GM21447 (cell line): ENCODE measurements around the gene RSRC1.
"Not testable (repeated sequence)": the region's sequence is repeated elsewhere in the genome, so short reads cannot be mapped to it uniquely, and the experiment has no call there.

ENCODE experiments used
- ATAC-seq: cut with Tn5 transposase; IDR thresholded peaks from one replicate; pipeline ENCODE4 v1.9.1; 2021; ENCODE audit not compliant: unreplicated experiment

Gene RSRC1

DNA sequence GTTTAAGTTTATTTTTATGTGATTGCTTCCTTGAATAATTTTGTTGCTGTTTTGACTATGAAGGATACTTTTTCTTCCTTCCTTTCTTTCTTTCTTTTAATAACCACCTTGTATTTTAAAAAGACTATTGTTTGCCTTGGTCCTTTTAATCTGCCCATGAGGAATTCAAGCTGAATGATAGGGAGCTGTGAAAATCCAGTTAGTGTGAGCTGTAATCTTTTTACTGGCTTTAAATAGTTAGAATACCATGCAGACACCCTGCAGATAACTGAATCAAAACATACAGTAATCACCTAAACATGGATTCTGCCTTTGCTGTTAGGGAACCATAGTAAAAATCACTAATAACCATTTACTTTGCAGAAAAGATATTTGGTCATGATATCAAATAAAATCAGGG lies 110.7 kb downstream of the RSRC1 start:
- no peak for ATAC-seq

DNA sequence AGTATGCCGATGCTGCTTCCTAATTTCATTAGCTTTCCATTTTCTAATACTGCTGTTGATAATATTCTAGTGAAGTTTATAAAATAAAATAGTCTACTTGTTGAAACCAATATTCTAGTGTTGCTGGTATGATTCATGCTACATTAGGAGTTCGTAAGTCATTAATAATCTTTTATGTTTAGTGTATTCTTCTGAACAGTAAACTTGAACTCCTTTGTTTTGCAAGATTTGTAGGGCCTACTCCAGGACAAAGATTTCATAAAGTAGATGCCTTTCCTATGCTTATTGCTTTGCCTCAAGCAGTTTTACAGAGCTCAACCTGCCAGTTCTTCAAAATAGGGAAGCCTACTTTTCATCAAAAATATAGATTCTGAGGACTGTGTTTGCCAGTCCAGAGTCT lies 111.5 kb downstream of the RSRC1 start:
- no peak for ATAC-seq

DNA sequence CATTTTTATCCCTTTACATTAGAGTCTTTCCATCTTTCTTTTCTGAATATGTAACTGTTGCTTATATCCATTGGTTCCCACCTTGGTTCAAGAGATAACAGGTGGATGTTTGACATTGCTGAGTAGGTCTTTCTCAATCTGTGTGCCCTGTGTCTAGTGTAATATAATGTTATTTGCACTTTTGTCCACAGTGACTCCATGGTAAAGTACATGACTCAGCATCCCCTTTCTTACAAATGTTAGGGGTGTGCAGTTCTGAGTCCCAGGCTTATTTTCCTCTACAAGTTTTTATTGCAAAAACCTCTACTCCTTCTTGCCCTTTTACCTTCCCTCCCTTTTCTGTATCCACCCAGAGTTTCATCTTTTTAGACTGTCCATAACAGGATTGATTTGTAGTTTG lies 116.5 kb downstream of the RSRC1 start:
- ATAC-seq, result no peak

DNA sequence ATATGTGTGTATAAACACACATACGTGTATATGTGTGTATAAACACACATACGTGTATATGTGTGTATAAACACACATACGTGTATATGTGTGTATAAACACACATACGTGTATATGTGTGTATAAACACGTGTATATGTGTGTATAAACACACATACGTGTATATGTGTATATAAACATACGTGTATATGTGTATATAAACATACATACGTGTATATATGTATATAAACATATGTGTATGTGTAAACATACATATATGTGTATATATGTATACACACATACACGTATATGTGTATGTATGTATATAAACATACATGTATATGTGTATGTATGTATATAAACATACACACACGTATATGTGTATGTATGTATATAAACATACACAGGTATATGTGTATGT lies 119.1 kb downstream of the RSRC1 start:
- not testable (repeated sequence) for ATAC-seq

DNA sequence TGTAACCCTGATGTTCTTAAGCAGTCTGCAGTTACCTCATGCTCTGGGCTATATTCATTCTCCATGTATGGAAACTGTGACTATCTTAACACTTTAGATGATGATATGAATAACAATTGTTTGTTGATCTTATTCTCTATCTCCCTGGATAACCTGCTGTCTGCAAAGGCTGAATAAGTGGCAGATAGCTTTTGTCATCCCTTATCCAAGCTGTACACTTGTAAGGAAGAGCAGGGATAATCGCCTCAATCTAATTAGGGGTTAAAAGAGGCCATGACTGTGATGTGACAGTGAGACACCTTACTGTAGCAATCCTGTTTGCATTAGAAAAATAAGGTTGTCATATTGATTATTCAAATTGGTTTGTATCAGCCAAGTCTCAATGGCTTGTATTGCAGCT lies 123.9 kb downstream of the RSRC1 start:
- no peak for ATAC-seq

DNA sequence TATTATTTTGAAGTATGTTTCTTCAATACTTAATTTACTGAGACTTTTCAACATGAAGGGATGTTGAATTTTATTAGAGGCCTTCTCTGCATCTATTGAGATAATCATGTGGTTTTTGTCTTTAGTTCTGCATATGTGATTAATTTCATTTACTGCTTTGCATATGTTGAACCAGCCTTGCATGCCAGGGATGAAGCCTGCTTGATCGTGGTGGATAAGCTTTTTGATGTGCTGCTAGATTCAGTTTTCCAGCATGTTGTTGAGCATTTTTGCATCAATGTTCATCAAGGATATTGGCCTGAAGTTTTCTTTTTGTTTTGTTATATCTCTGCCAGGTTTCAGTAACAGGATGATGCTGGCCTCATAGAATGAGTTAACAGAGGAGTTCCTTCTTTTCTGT lies 134.4 kb downstream of the RSRC1 start:
- no peak for ATAC-seq

DNA sequence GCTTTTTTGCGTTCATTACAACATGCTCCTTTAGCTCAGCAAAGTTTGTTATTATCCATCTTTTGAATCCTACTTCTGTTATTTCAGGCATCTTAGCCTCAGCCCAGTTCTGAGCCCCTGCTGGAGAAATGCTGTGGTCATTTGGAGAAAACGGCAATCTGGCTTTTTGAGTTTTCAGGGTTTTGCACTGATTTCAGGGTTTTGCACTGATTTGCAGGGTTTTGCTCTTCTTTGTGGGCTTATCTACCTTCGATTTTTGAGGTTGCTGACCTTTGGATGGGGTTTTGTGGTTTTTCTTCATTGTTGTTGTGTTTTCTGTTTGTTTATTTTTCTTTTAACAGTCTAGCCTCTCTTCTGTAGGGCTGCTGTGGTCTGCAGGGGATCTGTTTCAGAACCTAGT lies 137.4 kb downstream of the RSRC1 start:
- ATAC-seq, result no peak

DNA sequence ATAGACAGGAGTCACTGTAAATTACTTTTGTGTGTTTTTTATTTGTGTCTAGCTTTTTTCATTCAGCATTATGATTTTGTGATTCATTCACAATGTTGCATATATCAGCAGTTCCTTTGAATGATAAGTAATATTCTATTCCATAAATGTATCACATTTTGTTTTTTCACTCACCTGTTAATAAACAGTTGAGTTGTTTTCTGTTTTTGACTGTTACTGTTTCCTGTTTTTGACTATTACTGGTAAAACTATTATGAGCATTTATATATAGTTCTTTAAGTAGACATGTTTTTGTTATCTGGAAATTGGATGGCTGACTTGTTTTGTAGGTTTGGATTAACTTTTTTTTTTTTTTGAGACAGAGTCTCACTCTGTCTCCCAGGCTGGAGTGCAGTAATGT lies 138.4 kb downstream of the RSRC1 start:
- no peak for ATAC-seq

DNA sequence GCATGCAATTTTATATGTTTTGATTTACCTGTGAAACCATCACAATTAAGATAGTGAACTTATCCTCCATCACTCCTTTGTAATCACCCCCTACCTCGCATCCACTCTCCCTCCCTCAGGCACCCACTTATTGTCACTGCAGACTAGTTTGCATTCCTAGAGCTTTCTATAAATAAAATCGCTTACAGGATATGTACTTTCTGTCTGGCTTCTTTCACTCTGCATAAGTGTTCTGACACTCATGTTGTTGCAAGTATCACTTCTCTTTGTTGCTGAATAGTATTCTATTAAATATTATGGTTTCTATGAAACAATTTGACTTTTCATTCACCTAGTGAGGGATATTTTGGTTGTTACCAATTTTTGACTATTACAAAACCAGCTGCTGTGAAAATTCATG lies 139.3 kb downstream of the RSRC1 start:
- peak; percentile 85 for ATAC-seq

DNA sequence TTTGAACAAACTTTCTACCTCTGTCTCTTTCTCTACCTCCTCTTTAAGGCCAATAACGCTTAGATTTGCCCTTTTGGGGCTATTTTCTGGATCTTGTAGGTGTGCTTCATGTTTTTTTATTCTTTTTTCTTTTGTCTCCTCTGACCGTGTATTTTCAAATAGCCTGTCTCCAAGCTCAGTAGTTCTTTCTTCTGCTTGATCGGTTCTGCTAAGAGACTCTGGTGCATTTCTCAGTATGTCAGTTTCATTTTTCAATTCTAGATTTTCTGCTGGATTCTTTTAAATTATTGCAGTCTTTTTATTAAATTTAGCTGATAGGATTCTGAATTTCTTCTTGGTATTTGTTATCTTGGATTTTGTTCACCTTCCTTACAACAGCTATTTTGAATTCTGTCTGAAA lies 148.7 kb downstream of the RSRC1 start:
- no peak for ATAC-seq

DNA sequence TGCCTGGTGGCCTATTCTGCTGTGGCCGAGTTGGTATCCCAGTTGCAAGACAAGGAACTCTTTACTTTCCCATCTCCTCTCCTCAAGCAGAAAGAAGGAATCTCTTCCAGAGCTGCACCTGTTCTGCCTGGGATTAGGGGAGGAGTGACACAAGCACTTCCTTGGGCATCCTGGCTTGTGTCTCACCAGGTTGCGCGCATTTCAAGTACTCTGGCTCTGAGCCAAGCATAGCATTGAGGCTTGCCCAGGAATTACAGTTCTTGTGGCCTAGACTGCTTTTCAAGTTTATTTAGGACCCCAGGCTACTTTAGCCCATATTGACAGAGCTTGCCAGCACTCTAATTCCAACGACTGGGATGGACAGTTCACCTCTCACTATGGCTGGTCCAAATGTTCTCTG lies 150.5 kb downstream of the RSRC1 start:
- ATAC-seq, result no peak

DNA sequence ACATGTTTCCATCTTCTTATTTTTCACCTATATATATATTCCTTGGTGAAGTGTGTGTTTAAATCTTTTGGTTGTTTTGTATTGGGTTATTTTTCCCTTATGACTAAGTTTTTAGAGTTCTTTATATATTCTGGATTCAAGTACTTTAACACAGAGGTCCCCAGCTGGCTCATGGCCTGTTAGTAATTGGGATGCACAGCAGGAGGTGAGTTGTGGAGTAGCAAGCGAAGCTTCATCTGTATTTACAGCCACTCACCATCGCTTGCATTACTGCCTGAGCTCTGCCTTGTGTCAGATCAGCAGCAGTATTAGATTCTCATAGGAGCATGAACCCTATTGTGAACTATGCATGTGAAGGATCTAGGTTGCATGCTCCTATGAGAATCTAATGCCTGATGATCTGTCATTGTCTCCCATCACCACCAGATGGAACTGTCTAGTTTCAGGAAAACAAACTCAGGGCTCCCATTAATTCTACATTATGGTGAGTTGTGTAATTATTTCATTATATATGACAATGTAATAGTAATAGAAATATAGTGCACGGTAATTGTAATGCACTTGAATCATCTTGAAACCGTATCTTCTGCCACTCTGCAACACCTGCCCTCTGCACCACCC lies 151.6 kb downstream of the RSRC1 start:
- ATAC-seq, result no peak

DNA sequence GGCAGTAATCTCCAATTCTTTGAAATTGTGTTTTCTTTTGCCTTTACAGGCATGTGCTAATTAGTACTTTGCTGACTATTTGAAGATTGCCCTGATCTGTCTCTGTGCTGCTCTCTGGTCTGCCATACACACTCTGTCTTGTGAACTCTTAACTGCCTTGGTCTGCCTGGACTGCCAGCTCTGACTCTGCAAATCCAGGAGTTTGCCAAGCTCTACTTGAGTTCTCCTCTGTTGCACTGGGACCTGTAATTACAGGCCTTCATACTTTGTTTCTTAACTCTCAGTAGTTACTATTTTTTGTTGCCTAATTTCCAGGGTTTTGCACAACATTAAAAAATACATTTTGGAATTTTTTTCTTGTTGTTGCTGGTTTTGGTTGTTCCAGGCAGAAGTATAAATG lies 155.0 kb downstream of the RSRC1 start:
- no peak for ATAC-seq

DNA sequence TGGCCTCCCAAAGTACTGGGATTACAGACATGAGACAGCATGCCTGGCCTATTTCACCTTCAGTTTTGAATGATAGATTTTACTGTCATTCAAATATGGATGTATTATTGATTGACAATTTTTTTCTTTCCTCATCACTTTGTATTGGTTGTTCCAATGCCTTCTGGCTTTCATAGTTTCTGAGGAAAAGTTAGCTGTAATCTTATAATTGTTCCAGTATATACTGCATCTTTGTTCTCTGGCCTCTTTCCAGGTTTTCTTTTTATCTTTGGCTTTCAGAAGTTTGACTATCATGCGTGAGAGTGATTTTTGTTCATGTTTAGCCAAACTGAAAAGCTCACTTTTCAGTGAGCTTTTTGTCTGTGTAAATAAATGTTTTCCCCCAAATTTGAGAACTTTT lies 157.1 kb downstream of the RSRC1 start:
- no peak for ATAC-seq

DNA sequence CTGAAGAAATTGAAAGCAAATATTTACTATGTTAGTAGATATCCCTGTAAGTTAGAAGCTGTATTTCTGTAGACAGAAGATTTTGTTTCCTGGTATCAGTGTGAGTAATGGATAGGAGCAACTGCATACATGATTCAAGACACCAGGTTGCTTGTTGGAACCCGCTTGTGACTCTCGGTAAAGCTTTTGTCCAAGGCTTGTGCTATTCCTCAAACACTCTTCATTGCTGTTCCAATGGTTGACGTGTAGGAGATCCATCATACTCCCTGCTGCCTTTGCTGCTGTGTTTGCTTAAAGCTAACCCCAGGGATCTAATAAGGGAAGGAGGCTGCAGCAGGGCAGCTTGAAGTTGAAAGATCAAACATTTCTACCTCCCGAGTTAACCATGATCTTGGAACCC lies 160.1 kb downstream of the RSRC1 start:
- ATAC-seq, result no peak

DNA sequence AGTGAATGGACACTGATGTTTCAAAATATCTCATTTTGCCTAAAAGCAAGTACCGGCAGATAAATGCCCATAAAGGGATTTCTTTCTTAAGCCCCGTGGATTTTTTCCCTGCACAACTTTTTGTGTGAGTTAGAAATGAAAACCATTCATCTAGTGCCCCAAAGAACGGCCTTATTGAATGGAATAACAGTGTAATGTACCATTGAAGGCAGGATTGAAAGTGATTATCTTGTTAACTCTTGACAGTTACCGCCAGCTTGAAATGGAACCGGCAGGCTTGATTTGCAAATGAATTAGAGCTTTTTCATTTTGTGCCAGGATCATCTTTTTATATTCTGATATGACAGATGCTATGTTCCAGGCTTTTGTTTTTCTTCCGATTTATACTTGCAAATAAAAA lies 162.2 kb downstream of the RSRC1 start:
- ATAC-seq, result no peak

DNA sequence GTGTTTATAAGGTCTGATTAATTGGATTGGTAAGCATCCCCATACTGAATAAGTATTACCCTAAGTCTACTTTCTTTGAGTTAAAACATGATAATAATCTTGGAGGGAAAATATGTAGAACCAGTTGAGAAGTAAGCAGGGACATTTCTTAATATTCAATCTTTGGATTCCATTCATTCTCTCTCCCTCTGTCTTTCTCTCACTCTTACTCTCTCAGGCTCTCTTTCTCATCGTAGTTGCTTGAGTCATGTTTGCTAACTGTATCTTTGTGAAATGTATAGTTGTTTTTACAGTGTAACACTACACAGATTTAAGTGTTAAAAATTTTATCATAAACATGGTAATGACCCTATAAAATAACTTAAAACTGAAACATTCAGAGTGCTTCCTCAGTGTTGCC lies 163.8 kb downstream of the RSRC1 start:
- no peak for ATAC-seq

DNA sequence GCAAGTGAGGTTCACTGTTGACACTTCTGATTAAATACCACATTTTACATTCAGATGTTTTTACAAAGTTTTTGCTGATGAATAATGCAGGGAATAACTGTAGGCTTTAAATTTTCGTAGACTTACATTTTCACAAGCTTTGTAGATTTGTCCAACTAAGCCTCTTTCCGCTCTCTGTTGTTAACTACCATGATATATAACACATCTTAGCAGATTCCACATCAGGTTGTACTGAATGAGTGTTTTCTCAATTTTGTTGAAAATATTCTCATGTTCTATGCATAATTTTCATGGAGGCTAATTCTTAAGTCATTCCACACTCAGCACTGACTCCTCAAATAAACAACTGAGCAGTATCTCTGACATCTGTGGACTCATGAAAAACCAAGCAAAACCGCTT lies 168.3 kb downstream of the RSRC1 start:
- no peak for ATAC-seq

DNA sequence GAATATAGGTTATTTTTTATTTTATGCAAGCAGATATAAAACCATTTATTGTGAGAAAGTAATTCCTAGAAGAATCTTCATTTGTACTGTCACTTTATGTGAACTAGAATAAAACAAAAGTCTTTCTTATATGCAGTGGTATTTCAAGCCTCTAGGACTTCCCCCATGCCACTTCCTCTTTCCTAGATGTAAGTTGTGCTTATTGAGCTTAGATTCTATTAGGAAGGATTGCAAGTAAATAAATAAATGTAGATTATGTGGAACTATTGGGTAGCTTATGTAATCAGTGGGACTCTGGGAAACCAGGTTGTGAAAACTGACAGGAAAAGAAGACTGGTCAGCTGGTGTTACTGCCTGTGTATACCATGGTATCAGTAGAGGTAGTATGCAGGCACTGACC lies 169.7 kb downstream of the RSRC1 start:
- ATAC-seq, result no peak

DNA sequence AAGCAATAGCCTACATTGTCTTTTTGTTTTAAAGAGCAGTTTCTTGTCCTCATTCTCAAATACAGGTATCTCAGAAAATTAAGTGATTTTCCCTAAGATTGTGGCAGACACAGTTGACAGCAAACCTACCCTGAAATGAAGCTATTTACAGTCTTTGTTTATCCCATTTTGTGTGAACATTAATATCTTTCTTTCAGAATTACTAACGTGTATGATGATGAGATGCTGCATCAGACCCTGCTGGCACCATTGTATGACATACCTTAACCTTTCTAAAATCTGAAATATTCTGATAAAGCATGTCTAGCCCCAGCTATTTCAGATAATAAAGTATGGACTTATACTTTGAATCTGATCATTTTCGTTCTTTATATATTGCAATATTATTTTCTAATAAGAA lies 185.9 kb downstream of the RSRC1 start:
- ATAC-seq, result no peak

DNA sequence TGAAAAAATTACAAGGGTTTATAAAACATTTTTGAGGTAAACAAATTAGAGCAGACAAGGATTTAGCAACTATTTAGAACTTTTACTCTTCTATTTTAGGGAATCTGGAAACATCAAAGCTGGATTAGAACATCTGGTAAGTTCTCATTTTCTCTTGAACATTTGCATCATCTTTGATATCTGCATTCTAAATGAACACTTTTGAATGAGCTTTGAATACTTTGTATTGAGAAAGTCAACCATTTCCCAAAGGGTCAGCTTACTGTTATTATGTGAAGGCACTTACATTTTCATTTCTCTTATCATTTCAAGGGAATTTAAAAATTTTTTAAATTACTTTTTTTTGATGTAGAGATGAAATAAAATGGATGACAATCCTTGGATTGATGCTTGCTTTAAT lies 188.1 kb downstream of the RSRC1 start:
- no peak for ATAC-seq

DNA sequence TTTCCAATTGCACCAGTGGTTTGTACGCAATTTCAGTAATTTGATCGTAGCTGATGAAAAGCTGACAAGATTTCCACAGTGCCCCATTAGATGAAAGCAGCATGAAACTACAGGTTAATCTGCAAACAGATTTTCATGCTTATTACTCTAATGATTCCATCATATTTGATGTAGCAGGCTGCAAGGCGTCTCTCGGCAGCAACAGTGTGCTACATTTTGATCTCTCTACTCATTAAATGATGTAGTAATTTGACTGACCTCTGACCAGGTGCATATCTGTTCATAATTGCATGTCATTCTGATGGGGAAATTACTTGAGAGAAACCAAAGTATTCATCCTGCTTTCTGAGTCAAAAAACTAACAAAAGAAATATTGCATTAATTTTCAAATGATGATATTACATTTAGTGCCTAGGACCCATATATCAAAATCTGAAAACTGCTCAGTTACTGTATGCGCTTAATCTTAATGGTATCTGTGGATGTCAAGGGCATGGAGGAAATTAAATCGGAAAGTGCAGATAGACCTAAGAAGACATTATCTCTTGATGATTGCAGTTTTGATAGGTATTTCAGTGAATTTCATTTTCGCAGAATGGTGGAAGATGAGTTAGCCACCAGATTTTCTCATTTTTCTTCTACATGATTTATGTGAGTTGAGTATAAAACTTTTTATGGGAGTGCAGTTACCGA lies 198.5 kb downstream of the RSRC1 start:
- no peak for ATAC-seq

DNA sequence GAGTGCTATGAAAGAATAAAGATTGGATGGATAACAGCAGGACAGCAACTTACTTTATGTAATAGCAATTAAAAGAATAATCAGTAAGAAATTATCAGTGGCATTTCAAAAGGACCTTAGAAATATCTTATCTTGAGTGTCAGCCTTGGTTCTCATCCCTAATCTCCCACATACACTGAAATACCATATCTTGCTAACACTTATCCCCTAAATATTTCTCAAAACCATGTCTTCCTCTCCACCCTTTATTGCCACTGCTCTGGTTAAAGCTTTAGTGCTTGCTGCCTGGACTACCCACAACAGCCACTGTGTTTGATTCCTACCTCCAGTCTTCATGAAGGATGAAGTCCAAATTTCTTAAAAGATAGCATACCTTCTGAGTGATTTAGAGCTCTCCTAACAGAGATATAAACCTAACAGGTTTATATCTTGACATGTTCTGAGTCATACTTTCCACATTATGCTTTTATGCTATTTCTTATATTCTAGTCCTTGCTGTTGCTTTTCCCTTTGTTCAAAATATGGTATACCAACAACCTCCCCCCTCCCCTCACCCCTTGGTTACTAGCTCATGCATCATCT lies 202.8 kb downstream of the RSRC1 start:
- no peak for ATAC-seq
